NB4 (cell line): Measurements from ENCODE around the gene PKD2L2.

Experiments
- CTCF ChIP-seq: IDR thresholded peaks from one replicate; pipeline ENCODE4 v1.5.1; 2012; ENCODE audit warnings: low read depth, low read length
- MAX ChIP-seq: IDR thresholded peaks from 2 replicates; pipeline ENCODE4 v1.6.1; 2011; ENCODE audit warnings: low read depth, low read length
- POLR2A ChIP-seq: IDR thresholded peaks from 2 replicates; pipeline ENCODE4 v1.6.1; 2011; ENCODE audit warnings: mild to moderate bottlenecking; ENCODE audit not compliant: insufficient read length; ENCODE audit errors: extremely low read depth

GRCh38 chr5:137894586-137894985 lies 5.3 kb downstream of the PKD2L2 start:
- TF ChIP-seq MAX (no peak), CTCF (no peak), POLR2A (no peak)
